ENCODE results near the gene RAMACL. TPM values are rescaled to one million over a fixed set of nuclear protein-coding genes. Genes with fewer than 3 reads are reported as not detected.

Gene RAMACL
- total RNA-seq, 2 donors from 2014 or later, result 0.21 to 0.73 TPM

DNA sequence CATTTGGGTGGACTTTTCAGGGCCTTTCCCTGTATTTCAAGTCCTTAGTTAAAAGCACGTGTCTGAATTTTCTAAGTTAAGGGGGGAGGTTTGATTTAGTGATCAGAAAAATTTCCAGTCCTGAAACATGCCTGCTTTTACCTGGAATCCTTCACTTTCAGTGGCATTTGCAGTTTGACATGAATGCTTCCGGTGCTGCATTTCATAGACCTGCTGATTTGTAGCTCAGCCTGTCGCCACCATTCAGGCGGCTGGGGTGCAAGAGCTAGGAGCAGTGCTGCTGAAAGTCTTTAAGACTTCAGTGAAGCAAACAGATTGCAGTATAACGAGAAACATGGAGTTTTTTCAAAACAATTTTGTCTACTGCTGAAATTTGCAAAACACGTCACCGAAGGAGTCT, 26.5 kb upstream of the RAMACL start:
- no peak for DNase-seq (ENCODE audit: low spot score)
- Mint-ChIP-seq H3K36me3 (no peaks in the 10 kb centered on the region), H3K4me3 (no peak overlapping the region), H3K4me1 (ENCODE audit: low read depth in 2 of 2) (peaks cover 0 to 2% of the 10 kb centered on the region in 2 donors), H3K27ac (no peak overlapping the region), H3K27me3 (peaks cover 0 to 6% of the 10 kb centered on the region in 2 donors), H3K9me3 (no peaks in the 10 kb centered on the region)
- no peak for ATAC-seq

- Mint-ChIP-seq H3K27me3 (peaks cover 0 to 6% of the 10 kb centered on the region in 2 donors), H3K4me1 (ENCODE audit: low read depth in 2 of 2) (peaks cover 0 to 2% of the 10 kb centered on the region in 2 donors), H3K9me3 (no peaks in the 10 kb centered on the region), H3K4me3 (no peak overlapping the region), H3K27ac (no peak overlapping the region), H3K36me3 (no peaks in the 10 kb centered on the region)
- DNase-seq (ENCODE audit: low spot score) (no peak), ATAC-seq (peak in 1 of 2 donors; percentile 43)
These were observed 26.0 kb upstream of the RAMACL start for GRCh38 chr6:166612471-166612881.

DNA sequence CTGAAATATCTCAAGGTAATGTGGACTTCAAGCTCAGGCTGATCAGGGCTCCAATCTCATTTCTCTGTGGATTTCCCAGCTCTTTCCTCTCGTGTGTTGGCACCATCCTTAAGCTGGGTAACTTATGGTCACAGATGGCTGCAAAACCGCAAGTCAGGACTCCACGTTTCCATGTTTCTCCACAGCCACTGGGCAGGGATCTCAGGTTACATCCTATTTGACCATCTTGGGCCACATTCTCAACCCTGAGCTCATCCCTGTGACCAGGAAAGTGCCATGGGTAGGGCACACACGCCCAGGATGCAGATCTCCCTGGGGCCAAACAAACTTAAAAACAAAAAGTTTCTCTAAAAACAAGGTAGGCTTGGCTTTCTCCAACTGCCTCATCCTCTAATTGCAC, 25.2 kb upstream of the RAMACL start:
- DNase-seq (ENCODE audit: low spot score) (no peak), ATAC-seq (no peak)
- Mint-ChIP-seq H3K27ac (no peak overlapping the region), H3K4me1 (ENCODE audit: low read depth in 2 of 2) (peaks cover 0 to 2% of the 10 kb centered on the region in 2 donors), H3K9me3 (no peaks in the 10 kb centered on the region), H3K27me3 (peaks cover 0 to 6% of the 10 kb centered on the region in 2 donors), H3K4me3 (no peak overlapping the region), H3K36me3 (no peaks in the 10 kb centered on the region)

DNA sequence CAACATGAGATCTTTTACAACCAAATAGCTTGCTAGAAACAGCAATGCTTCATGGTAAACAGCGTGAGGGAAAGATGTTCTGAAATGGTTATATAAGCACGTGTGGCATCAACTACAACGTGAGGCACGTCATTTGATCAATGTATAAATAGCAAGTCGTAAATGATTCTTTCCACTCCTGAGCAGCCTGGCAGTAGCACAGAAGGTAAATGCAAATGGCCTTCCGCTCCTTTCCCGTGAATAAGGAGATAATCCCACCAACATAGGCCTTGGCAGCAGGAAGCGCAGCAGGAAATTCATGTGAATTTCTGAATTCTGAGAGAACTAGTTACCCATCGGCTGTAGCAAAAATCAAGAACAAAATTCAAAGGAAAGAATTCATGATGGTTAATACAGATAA, 23.6 kb upstream of the RAMACL start:
- ATAC-seq (no peak), DNase-seq (ENCODE audit: low spot score) (no peak)
- Mint-ChIP-seq H3K36me3 (no peaks in the 10 kb centered on the region), H3K27me3 (peaks cover 0 to 6% of the 10 kb centered on the region in 2 donors), H3K4me3 (no peak overlapping the region), H3K27ac (no peak overlapping the region), H3K4me1 (ENCODE audit: low read depth in 2 of 2) (peaks cover 0 to under 1% of the 10 kb centered on the region in 2 donors), H3K9me3 (no peaks in the 10 kb centered on the region)

DNA sequence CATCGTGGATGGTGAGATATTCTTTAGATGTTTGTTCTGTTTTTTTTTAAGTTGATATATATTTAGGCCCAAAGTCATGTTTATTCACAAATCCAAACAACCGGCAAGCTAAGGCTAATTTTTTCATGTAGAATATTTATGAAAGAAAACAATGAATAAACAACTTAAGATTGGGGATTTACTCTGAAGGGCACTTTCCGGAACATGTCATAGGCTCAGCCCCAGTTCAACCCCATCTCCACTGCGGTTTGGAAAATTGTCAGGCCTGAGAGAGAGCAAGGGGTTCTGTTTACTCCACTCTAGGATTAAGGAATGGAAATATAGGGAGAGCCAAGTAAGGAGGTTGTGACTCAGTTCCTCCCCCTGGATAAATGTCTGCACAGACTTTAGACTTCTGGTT, 22.3 kb upstream of the RAMACL start:
- Mint-ChIP-seq H3K4me1 (ENCODE audit: low read depth in 2 of 2) (no peaks in the 10 kb centered on the region), H3K4me3 (no peak overlapping the region), H3K36me3 (no peaks in the 10 kb centered on the region), H3K27me3 (peaks cover 0 to 7% of the 10 kb centered on the region in 2 donors), H3K27ac (no peak overlapping the region), H3K9me3 (no peaks in the 10 kb centered on the region)
- no peak for DNase-seq (ENCODE audit: low spot score)
- ATAC-seq, result no peak

DNA sequence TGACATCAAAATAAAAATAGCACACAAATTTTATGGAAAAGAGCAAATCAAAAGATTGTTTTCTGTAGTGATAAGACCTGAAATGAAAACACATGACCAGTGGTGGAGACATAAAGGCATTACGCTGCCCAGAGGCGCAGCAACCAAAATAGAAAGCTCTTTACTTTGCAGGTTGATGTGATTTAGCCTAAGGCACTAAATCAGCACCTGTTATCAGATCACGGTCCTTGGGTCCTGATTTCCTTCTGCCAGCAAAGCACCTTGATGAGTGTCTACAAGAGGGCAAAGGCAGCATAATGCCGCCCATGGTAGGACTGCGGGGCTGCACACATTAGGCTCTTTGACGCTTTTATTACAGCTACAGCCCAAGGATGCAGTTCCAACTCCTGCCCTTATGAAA, 19.3 kb upstream of the RAMACL start:
- no peaks in the 10 kb centered on the region for H3K9me3 Mint-ChIP-seq
- H3K27me3 Mint-ChIP-seq, result peaks cover 16 to 17% of the 10 kb centered on the region in 2 donors
- H3K4me1 Mint-ChIP-seq (ENCODE audit: low read depth in 2 of 2), result no peaks in the 10 kb centered on the region
- ATAC-seq, result no peak
- H3K4me3 Mint-ChIP-seq, result no peak overlapping the region
- DNase-seq (ENCODE audit: low spot score), result no peak
- no peak overlapping the region for H3K27ac Mint-ChIP-seq
- H3K36me3 Mint-ChIP-seq, result no peaks in the 10 kb centered on the region

GRCh38 chr6:166604911-166605310, 18.4 kb upstream of the RAMACL start:
- H3K4me1 Mint-ChIP-seq (ENCODE audit: low read depth in 2 of 2), result no peaks in the 10 kb centered on the region
- DNase-seq (ENCODE audit: low spot score) (no peak), ATAC-seq (no peak)
- no peaks in the 10 kb centered on the region for H3K9me3 Mint-ChIP-seq
- no peaks in the 10 kb centered on the region for H3K36me3 Mint-ChIP-seq
- H3K4me3 Mint-ChIP-seq, result no peak overlapping the region
- no peak overlapping the region for H3K27ac Mint-ChIP-seq
- H3K27me3 Mint-ChIP-seq, result peaks cover 17 to 19% of the 10 kb centered on the region in 2 donors

- no peak overlapping the region for H3K4me3 Mint-ChIP-seq
- ATAC-seq (no peak), DNase-seq (ENCODE audit: low spot score) (no peak)
- H3K9me3 Mint-ChIP-seq, result no peaks in the 10 kb centered on the region
- no peaks in the 10 kb centered on the region for H3K36me3 Mint-ChIP-seq
- H3K27ac Mint-ChIP-seq, result no peak overlapping the region
- peaks cover 17 to 19% of the 10 kb centered on the region in 2 donors for H3K27me3 Mint-ChIP-seq
- H3K4me1 Mint-ChIP-seq (ENCODE audit: low read depth in 2 of 2), result no peaks in the 10 kb centered on the region
These were observed 17.9 kb upstream of the RAMACL start for GRCh38 chr6:166604328-166604727.

- DNase-seq (ENCODE audit: low spot score) (no peak), ATAC-seq (no peak)
- H3K4me3 Mint-ChIP-seq, result no peak overlapping the region
- H3K36me3 Mint-ChIP-seq, result no peaks in the 10 kb centered on the region
- H3K27ac Mint-ChIP-seq, result no peak overlapping the region
- H3K27me3 Mint-ChIP-seq, result peaks cover 19 to 21% of the 10 kb centered on the region in 2 donors
- no peaks in the 10 kb centered on the region for H3K9me3 Mint-ChIP-seq
- H3K4me1 Mint-ChIP-seq (ENCODE audit: low read depth in 2 of 2), result no peaks in the 10 kb centered on the region
These were observed 16.7 kb upstream of the RAMACL start for GRCh38 chr6:166603043-166603690.

GRCh38 chr6:166601956-166602355, 15.5 kb upstream of the RAMACL start:
- DNase-seq (ENCODE audit: low spot score) (no peak), ATAC-seq (no peak)
- Mint-ChIP-seq H3K4me1 (ENCODE audit: low read depth in 2 of 2) (no peaks in the 10 kb centered on the region), H3K27ac (no peak overlapping the region), H3K27me3 (peaks cover 23 to 24% of the 10 kb centered on the region in 2 donors), H3K36me3 (no peaks in the 10 kb centered on the region), H3K9me3 (no peaks in the 10 kb centered on the region), H3K4me3 (no peak overlapping the region)

DNA sequence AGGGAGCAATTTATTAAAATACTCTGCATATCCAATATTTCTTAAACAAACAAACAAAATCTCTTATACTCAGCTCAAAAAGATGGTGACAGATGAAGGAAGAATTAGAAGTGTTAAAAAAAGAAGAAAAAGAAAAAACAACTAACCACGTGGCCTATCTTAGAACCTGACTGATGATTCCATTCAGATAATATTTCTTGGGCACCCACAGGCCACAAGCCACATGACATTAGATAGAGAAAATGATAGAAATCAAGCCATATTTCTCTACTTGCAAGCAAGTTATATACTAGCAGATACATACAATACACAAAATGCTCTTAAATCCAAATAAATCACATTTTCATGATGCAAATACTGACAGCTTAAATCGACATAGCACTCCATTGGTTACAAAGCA, 14.5 kb upstream of the RAMACL start:
- Mint-ChIP-seq H3K36me3 (no peaks in the 10 kb centered on the region), H3K27me3 (peaks cover 27 to 29% of the 10 kb centered on the region in 2 donors), H3K27ac (no peak overlapping the region), H3K4me1 (ENCODE audit: low read depth in 2 of 2) (no peaks in the 10 kb centered on the region), H3K4me3 (no peak overlapping the region), H3K9me3 (no peaks in the 10 kb centered on the region)
- no peak for DNase-seq (ENCODE audit: low spot score)
- ATAC-seq, result no peak

- Mint-ChIP-seq H3K27ac (no peak overlapping the region), H3K4me3 (no peak overlapping the region), H3K27me3 (peaks cover 24 to 29% of the 10 kb centered on the region in 2 donors), H3K36me3 (no peaks in the 10 kb centered on the region), H3K9me3 (no peaks in the 10 kb centered on the region), H3K4me1 (ENCODE audit: low read depth in 2 of 2) (no peaks in the 10 kb centered on the region)
- DNase-seq (ENCODE audit: low spot score) (no peak), ATAC-seq (no peak)
These were observed 12.7 kb upstream of the RAMACL start for GRCh38 chr6:166599205-166599604.

DNA sequence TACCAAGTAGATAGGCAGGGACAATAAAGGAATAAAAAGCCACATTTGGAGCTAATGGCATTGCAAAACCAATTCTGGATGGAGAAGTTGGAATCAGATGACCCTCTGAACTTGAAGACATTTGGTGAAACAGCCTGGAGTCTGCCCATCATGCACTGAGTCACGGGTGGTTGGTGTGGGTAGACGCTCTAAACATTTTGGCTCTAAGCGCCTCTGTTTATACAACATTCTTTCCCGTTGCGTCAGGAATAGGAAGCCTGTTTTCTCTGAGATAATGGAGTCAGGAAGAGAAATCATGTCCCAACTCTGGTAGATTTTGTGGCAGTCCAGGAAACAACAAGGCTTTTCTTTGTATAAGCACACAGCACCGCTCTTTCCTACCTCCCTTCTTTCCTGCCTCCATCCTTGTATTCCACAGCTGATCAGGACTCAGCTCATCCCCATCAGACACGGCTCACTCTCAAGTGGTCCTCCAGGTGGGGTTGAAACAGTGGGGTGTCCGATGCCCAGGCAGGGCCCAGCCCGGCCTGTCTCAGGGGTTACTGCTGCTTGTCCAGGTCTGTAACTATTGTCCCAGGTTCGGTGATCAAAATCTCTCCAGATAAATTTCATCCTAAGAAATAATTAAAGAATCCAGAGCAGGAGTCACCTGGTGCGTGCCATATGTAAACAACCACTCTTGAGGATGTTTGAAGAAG, 12.1 kb upstream of the RAMACL start:
- no peaks in the 10 kb centered on the region for H3K4me1 Mint-ChIP-seq (ENCODE audit: low read depth in 2 of 2)
- peak in 1 of 2 donors; percentile 36 for ATAC-seq
- peaks cover 24 to 29% of the 10 kb centered on the region in 2 donors for H3K27me3 Mint-ChIP-seq
- no peak overlapping the region for H3K4me3 Mint-ChIP-seq
- H3K27ac Mint-ChIP-seq, result no peak overlapping the region
- DNase-seq (ENCODE audit: low spot score), result no peak
- H3K9me3 Mint-ChIP-seq, result no peaks in the 10 kb centered on the region
- no peaks in the 10 kb centered on the region for H3K36me3 Mint-ChIP-seq

DNA sequence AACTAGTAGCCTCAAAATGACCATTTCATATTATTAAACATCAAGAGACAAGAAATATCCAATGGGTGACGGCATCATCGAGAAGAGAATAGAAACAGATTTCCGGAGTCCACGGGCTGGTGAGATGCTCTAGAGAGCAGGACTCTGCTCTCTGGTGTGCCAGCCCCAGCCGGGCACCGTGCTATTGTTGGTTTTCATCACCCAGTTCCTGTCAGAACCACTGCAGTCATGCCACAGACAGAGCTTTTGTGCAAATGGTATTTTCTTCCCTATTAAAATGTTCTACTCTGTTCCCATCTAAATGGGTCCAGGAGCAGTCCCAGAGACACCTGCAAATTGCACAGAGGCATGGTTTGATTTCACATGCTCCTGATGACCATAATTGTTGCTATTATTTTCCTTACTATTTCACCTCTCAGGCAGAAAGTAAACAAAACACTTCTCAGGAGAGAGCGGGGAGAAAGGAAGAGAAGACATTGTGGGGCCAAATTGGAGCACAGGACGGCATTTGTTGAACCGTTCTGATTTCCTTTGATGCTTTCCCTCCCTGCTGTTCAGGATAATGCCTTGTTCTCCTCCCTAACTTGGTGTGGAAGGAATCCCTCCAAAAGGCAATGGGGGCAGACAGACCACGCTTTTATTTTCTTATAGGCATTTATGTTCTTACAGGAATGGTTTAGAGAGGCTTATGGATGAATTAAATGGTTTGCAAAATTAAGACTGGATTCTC, 11.4 kb upstream of the RAMACL start:
- no peak for ATAC-seq
- Mint-ChIP-seq H3K27me3 (peaks cover 25 to 32% of the 10 kb centered on the region in 2 donors), H3K4me3 (no peak overlapping the region), H3K9me3 (no peaks in the 10 kb centered on the region), H3K4me1 (ENCODE audit: low read depth in 2 of 2) (peaks cover 2 to 3% of the 10 kb centered on the region in 2 donors), H3K27ac (no peak overlapping the region), H3K36me3 (no peaks in the 10 kb centered on the region)
- no peak for DNase-seq (ENCODE audit: low spot score)
